GM12891 (cell line): ENCODE data around the gene GRIK4.

Experiments
- DNase-seq: peaks from one replicate; pipeline ENCODE4 v3.0.0; 2011; ENCODE audit warnings: low spot score; ENCODE audit not compliant: insufficient read length
- FAIRE-seq: peaks from 2 replicates; lab custom pipeline; 2011; peaks lifted over from hg19 to GRCh38; lab: Jason Lieb, UNC
- PAX5 ChIP-seq: IDR thresholded peaks from 2 replicates; pipeline ENCODE4 v1.6.1; 2011; ENCODE audit warnings: low read length, moderate library complexity, mild to moderate bottlenecking; ENCODE audit not compliant: insufficient read depth, severe bottlenecking
- POLR2A ChIP-seq: IDR thresholded peaks from 2 replicates; pipeline ENCODE4 v1.6.1; 2011; ENCODE audit warnings: low read depth, low read length, control low read depth
- POLR2AphosphoS5 ChIP-seq: IDR thresholded peaks from 2 replicates; pipeline ENCODE4 v1.6.1; 2011; ENCODE audit warnings: low read depth, low read length, control low read depth
- POU2F2 ChIP-seq: IDR thresholded peaks from 2 replicates; pipeline ENCODE4 v1.6.1; 2011; ENCODE audit warnings: low read depth, mild to moderate bottlenecking, control low read depth, low read length, moderate library complexity
- SPI1 ChIP-seq: IDR thresholded peaks from 2 replicates; pipeline ENCODE4 v1.6.1; 2011; ENCODE audit warnings: low read depth, low read length, control low read depth
- TAF1 ChIP-seq: IDR thresholded peaks from 2 replicates; pipeline ENCODE4 v1.6.1; 2011; ENCODE audit warnings: low read depth, low read length, control low read depth

Gene GRIK4

GRCh38 chr11:120952461-120953434 is 441.2 kb downstream of the GRIK4 start:
- peak; percentile 51 for DNase-seq
- FAIRE-seq, result peak; percentile 98
- TF ChIP-seq SPI1 (no peak), POLR2AphosphoS5 (no peak), POU2F2 (no peak), PAX5 (no peak), TAF1 (no peak), POLR2A (no peak)

GRCh38 chr11:120954381-120954780 is 442.8 kb downstream of the GRIK4 start:
- no peak for TF ChIP-seq POLR2AphosphoS5
- no peak for TF ChIP-seq SPI1
- TF ChIP-seq PAX5, result no peak
- TF ChIP-seq POLR2A, result no peak
- no peak for TF ChIP-seq POU2F2
- TF ChIP-seq TAF1, result no peak
- DNase-seq (no peak), FAIRE-seq (no peak)

DNA sequence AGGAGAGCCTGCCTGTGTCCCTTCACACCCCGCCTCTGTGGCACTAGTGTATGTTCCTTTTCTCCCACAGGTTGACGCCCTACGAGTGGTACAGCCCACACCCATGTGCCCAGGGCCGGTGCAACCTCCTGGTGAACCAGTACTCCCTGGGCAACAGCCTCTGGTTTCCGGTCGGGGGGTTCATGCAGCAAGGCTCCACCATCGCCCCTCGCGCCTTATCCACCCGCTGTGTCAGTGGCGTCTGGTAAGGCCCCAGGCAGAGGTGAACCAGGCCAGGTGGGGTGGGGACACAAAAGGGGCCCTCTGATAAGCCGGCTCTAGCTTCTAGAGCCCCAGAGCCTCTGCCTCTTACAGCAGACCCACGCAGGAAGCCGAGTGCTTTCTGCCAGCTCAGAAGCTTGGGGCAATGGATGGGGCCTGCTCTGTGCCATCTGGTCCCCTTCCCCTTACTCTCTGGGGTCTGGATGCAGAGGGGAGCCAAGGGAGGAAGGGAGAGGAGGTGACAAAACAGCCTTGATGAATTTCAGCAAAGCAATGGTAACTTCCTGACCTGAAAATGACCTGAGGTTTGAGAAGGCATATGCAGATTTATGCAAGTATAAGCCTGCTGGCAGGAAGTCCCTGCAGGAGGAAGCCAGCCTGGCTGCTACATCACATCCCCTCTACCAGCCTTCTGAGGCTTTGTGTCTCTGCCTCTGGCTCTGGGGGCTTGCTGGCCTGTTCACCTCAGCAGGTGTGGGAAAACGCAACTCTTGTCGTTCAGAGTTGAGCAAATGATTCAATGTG is 445.4 kb downstream of the GRIK4 start:
- FAIRE-seq (peak; percentile 28), DNase-seq (peak; percentile 22)
- TF ChIP-seq POLR2A (no peak), POU2F2 (peak; percentile 84), PAX5 (no peak), SPI1 (no peak), TAF1 (no peak)

- TF ChIP-seq SPI1 (no peak), TAF1 (no peak), POU2F2 (no peak), POLR2A (no peak), POLR2AphosphoS5 (no peak), PAX5 (no peak)
- DNase-seq, result no peak
- FAIRE-seq, result no peak
Measured at GRCh38 chr11:120958185-120958584, 446.6 kb downstream of the GRIK4 start.

GRCh38 chr11:120959189-120959588 is 447.6 kb downstream of the GRIK4 start:
- FAIRE-seq (no peak), DNase-seq (no peak)
- TF ChIP-seq TAF1 (no peak), POLR2AphosphoS5 (no peak), PAX5 (no peak), POLR2A (no peak), SPI1 (no peak), POU2F2 (no peak)

- FAIRE-seq (no peak), DNase-seq (no peak)
- no peak for TF ChIP-seq SPI1
- no peak for TF ChIP-seq PAX5
- TF ChIP-seq POLR2A, result no peak
- TF ChIP-seq POU2F2, result no peak
Measured at GRCh38 chr11:120964857-120965256, 453.3 kb downstream of the GRIK4 start.

DNA sequence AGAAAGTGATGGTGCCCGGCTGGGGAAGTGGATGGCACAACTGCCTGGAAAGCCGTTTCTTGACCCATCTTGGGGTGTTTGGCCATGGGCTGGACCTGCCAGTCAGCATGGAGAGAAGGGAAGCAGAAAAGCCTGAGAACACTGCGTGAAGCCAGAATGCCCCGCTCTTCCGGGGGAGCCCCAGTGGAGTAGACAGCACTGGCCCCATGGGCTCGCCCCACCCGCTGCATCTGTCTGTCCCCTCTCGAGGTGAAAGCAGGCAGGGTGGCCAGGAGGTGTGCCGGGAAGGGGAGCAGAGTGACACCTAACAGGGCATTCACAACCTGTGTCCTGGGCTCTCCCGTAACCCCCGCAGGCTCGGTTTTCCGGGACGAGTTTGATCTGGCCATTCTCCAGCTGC is 455.3 kb downstream of the GRIK4 start:
- no peak for DNase-seq
- no peak for FAIRE-seq
- TF ChIP-seq SPI1, result no peak
- no peak for TF ChIP-seq POLR2AphosphoS5
- no peak for TF ChIP-seq POU2F2
- TF ChIP-seq PAX5, result no peak
- no peak for TF ChIP-seq TAF1
- TF ChIP-seq POLR2A, result no peak

- no peak for DNase-seq
- TF ChIP-seq TAF1 (no peak), SPI1 (no peak), POLR2A (no peak), PAX5 (no peak)
Measured at GRCh38 chr11:120969993-120970392, 458.4 kb downstream of the GRIK4 start.

GRCh38 chr11:120971825-120972224 is 460.3 kb downstream of the GRIK4 start:
- FAIRE-seq (no peak), DNase-seq (no peak)
- no peak for TF ChIP-seq SPI1
- no peak for TF ChIP-seq TAF1
- TF ChIP-seq POU2F2, result no peak
- no peak for TF ChIP-seq PAX5
- TF ChIP-seq POLR2AphosphoS5, result no peak
- TF ChIP-seq POLR2A, result no peak

More at GRCh38 chr11:120969993-120970392, 458.4 kb downstream of the GRIK4 start:
- no peak for FAIRE-seq
